HTERT RPE-1 (cell line): ENCODE results near the gene NEDD4L.
"Not testable (repeated sequence)": the region's sequence is repeated elsewhere in the genome, so short reads cannot be mapped to it uniquely, and the experiment has no call there.

Experiments
- in situ Hi-C: fragments of 300-500 bp; cut with MboI; formaldehyde crosslinking; loops from 4 replicates; pipeline ENCODE4 v1.14.3; 2020; ENCODE audit warnings: low sequenced_read_pairs

The NEDD4L gene

DNA sequence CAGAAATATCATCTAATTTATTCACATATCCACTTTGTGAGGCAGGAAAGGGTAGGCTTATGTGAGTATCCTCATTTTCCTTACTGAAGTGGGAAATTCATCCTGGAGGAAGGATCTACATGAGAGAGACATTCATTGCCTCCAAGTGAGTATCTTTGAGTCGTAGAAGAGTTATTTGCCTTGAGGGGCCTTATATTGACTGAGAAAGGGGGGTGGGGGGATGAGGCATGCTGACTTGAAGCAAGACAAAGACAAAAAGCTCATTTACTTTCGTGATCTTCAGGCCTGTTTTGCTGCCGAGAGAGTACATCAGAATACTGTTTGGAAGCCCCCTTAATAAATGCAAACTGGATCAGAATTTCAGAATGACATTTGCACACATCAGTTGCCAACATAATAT, 17.6 kb upstream of the NEDD4L start:
- in situ Hi-C loops, result no loop called here

- in situ Hi-C loops, result no loop called here
Observed at GRCh38 chr18:58026857-58027256, 17.2 kb upstream of the NEDD4L start.

- in situ Hi-C loops, result no loop called here
Observed at GRCh38 chr18:58027341-58027740, 16.7 kb upstream of the NEDD4L start.

- in situ Hi-C loops, result no loop called here
Observed at GRCh38 chr18:58028109-58028784, 15.8 kb upstream of the NEDD4L start.

GRCh38 chr18:58032233-58032632, 11.8 kb upstream of the NEDD4L start:
- in situ Hi-C loops, result no loop called here

GRCh38 chr18:58033216-58033615, 10.8 kb upstream of the NEDD4L start:
- in situ Hi-C loops, result no loop called here

DNA sequence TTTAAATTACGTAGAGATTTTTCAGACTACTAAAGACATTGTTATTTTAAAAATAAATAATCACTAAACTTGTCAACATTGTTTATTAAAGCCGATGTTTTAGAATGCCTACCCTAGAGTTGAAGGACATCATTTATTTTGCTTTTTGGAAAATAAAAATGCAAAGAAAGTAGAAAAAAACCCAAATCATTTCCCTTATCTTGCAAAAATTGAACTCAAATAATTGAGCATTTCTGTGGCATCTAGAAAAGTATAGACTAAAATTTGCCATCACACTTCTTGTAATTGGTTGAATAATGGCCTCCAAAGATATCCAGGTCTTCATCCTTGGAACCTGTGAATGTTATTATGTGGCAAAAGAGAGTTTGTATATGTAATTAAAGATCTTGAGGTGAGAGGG, 9.7 kb upstream of the NEDD4L start:
- in situ Hi-C loops, result no loop called here

DNA sequence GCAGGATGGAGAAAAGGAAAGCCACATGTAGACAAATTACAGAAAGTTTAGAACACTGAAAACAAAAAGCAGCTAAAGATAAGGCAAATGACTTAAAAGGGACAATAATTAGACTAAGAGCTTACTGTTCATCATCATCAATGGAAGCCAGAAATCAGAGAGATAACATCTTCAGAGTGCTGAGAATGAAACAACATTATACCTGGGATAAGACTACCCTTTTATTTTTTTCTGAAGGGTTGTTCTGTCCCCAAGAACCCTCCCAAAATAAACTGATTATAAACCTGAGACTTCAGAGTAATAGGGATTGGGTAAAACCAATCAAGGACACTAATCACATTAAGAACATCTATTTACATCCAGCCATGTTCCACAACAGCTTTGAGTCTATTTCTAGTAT, 6.9 kb upstream of the NEDD4L start:
- in situ Hi-C loops, result no loop called here

DNA sequence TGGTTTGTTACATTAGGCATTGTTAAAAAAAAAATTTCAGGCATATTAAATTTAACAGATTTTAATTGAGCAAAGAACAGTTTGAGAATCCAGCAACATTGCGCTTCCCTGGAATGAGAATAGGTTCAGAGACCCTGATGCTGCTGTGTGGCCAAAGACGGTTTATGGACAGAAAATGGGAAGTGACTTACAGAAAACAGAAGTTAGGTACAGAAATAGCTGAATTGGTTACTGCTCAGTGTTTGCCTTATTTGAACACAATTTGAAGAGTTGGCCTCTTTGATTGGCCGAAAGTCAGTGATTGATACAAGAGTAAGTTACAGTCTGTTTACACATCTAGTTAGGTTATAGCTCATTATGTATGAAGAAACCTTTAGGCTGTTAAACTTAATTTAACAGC, 6.0 kb upstream of the NEDD4L start:
- in situ Hi-C loops, result no loop called here

DNA sequence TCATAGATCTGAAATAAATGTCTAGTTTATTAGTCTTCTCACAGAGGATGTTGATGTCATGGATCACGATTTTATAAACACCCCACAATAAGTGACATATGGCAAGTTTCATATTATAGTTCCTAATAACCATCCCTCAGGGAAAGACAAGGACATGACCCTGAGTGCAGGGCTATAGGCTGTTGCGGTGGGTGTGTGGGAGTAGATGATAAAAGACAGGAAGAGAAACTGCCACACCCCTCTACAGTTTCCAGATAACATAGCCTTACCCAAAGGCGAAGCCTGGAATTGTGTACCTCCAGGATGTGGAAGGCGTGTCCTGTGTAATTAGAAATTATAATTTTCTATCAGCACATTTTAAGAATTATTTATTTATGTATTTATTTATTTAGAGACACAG, 2.4 kb upstream of the NEDD4L start:
- in situ Hi-C loops, result no loop called here

GRCh38 chr18:58042826-58043490, 1.1 kb upstream of the NEDD4L start:
- in situ Hi-C loops, result no loop called here

DNA sequence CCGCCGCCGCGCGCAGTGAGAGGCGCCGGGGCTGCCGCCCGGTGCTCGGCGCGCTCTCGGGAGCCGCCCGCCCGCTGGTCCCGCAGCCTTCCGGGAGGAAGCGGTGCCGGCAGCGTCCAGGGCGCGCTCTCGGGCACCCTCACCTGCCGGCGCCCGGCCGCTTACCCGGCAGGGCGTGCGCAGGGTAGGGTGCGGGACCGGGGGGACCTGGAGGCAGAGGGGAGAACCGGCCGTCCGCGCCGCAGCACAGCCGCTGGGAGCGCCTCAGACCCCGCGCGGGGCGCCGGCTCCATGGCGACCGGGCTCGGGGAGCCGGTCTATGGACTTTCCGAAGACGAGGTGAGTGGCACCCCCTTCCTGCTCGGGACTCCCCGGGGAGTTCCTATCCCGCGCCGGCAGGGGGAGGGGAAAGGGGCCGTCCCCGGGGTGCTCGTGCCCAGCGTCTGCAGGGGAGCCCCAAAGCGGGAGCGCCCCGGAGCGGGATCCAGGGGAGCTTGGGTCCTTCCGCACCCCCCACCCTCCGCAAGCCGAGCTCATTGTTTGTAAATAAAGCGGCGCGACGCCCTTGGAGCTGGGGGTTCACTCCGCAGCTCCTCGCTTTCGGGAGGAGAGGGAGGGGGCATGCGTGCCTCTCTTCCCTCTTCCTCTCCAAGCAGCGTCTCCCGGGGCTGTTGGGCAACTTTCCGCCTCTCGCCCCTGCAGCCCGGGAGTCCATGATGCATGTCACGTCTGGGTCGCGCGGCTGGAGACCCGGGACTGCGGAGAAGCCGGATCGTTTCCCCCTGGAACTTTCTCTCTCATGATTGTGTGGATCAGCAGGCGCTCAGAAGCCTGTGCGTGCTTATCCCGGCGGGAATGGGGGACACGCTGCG, 580 bp downstream of the NEDD4L start:
- in situ Hi-C loops, result no loop called here

GRCh38 chr18:58045242-58046092, 1.4 kb downstream of the NEDD4L start:
- in situ Hi-C loops, result no loop called here

- in situ Hi-C loops, result no loop called here
Observed at GRCh38 chr18:58046093-58046793, 2.2 kb downstream of the NEDD4L start.

- in situ Hi-C loops, result no loop called here
Observed at GRCh38 chr18:58046794-58047555, 2.9 kb downstream of the NEDD4L start.

DNA sequence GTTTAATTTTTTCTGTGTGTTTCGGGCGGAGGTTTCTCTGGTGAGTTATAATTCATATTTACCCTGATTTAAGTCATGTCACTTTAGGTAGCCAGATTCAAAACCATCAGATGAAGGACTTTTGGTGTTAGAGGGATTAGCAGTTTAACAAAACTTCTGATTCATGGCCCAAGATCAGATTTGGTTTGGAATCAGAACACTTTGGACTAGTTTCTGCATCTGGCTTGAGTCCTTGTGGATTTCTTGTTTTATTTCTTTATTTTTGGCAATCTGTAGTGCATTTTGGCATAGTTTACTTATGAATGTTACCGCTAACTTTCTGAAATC, 3.5 kb downstream of the NEDD4L start:
- in situ Hi-C loops, result no loop called here

GRCh38 chr18:58048081-58048642, 4.1 kb downstream of the NEDD4L start:
- in situ Hi-C loops, result no loop called here

DNA sequence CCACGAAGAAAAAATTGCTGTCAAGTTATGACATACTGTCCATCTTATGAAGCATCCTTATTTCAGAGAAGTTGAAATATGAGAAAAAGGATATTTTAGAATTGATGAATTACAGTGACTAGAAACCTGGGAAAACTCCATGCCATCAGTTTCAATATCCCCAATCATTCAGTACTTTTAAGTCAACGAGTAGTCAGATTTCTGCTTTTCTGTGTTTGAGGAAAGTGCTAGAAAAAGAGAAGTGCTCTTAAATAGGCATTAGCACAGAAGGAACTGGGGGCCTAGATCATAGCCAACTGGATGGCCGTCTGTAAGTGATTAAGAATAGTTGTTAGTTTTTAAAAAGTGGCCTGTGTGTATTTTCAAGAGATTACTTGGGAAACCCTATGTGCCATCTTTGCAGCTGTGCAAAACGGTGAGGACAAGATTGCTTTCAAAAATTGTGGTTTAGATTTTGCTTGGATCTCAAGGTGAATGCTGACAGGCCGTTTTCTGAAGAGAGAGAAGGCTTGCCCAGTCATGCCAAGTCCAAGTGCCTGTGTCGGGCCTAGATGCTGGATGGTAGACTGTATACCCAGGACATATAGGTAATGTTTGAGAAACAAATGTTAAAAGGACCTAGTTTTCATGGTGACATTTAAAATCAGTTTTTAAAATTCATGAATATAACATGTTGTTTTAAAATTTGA, 5.1 kb downstream of the NEDD4L start:
- in situ Hi-C loops, result no loop called here

DNA sequence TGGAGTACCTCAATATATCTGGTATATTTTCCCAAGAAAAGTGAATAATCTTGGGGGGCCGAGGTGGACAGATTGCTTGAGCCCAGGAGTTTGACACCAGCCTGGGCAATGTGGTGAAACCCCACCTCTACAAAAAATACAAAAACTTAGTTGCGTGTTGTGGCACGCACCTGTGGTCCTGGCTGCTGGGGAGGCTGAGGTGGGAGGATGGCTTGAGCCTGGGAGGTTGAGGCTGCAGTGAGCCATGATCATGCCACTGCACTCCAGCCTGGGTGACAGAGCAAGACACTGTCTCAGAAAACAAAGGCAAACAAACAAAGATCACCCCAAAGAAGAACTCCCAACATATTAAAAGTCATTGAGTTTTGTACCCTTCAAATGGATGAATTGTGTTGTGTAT, 6.9 kb downstream of the NEDD4L start:
- in situ Hi-C loops, result not testable (repeated sequence)
